Keratinocyte (primary cell): Measurements from ENCODE around the gene XRCC3.
"Not testable (repeated sequence)": the region's sequence is repeated elsewhere in the genome, so short reads cannot be mapped to it uniquely, and the experiment has no call there.

Experiments used
- EZH2 ChIP-seq: IDR thresholded peaks from one replicate; pipeline ENCODE4 v1.6.1; 2012; ENCODE audit warnings: inconsistent platforms, mild to moderate bottlenecking, low read length, moderate library complexity
- TF ChIP-seq, protein P1 (sequence below), 3 experiments: IDR thresholded peaks in 1 of 3; conservative IDR thresholded peaks in 1 of 3; optimal IDR thresholded peaks in 1 of 3; 2 replicates in 2 of 3; 3 replicates in 1 of 3; pipeline versions ENCODE3 to v1.5.1; 2011; ENCODE audit warnings: low read length in 3 of 3, mild to moderate bottlenecking in 3 of 3, moderate library complexity in 2 of 3, control low read depth in 1 of 3, inconsistent platforms in 1 of 3; ENCODE audit not compliant: insufficient read depth in 2 of 3; ENCODE audit errors: extremely low read depth in 1 of 3

DNA sequence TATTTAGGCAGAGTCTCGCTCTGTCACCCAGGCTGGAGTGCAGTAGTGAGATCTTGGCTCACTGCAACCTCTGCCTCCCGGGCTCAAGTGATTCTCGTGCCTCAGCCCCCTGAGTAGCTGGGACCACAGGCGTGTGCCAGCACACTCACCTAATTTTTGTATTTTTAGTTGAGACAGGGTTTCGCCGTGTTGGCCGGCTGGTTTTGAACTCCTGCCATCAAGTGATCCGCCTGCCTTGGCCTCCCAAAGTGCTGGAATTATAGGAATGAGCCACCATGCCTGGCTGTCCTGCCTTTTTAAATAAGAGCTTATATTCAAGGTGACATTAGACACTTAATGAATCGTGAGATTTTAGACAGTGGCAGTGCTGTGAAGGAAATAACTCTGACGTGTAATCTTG, 61.9 kb downstream of the XRCC3 start:
- TF ChIP-seq, protein P1, sequence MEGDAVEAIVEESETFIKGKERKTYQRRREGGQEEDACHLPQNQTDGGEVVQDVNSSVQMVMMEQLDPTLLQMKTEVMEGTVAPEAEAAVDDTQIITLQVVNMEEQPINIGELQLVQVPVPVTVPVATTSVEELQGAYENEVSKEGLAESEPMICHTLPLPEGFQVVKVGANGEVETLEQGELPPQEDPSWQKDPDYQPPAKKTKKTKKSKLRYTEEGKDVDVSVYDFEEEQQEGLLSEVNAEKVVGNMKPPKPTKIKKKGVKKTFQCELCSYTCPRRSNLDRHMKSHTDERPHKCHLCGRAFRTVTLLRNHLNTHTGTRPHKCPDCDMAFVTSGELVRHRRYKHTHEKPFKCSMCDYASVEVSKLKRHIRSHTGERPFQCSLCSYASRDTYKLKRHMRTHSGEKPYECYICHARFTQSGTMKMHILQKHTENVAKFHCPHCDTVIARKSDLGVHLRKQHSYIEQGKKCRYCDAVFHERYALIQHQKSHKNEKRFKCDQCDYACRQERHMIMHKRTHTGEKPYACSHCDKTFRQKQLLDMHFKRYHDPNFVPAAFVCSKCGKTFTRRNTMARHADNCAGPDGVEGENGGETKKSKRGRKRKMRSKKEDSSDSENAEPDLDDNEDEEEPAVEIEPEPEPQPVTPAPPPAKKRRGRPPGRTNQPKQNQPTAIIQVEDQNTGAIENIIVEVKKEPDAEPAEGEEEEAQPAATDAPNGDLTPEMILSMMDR (optimal IDR thresholded peaks at IDR 0.05 in 1 of 3, IDR thresholded peaks at IDR 0.05 in 1 of 3, conservative IDR thresholded peaks at IDR 0.05 in 1 of 3; ENCODE audit: extremely low read depth in 1 of 3, insufficient read depth in 2 of 3, low read length in 3 of 3), result not testable (repeated sequence)
- not testable (repeated sequence) for TF ChIP-seq EZH2
